ENCODE data around the gene MAB21L1.

DNA sequence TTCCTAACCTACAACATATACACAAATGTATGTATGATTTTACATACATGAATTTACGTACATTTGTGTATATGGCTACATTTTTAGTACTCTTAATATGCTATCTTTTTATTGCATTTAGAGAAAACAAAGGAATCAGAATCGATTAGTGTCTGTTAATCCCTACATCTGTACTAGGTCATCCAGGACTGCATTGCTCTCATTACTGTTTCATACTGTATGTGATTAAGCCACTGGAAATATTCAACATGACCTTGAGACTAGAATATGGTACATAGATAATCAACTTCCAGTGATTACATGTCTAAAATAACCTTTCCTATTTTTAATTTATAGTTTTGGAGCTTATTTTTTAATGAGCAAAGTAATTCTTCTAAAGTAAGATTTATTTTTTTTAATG lies 5.3 kb upstream of the MAB21L1 start:
- TF ChIP-seq, protein P1, sequence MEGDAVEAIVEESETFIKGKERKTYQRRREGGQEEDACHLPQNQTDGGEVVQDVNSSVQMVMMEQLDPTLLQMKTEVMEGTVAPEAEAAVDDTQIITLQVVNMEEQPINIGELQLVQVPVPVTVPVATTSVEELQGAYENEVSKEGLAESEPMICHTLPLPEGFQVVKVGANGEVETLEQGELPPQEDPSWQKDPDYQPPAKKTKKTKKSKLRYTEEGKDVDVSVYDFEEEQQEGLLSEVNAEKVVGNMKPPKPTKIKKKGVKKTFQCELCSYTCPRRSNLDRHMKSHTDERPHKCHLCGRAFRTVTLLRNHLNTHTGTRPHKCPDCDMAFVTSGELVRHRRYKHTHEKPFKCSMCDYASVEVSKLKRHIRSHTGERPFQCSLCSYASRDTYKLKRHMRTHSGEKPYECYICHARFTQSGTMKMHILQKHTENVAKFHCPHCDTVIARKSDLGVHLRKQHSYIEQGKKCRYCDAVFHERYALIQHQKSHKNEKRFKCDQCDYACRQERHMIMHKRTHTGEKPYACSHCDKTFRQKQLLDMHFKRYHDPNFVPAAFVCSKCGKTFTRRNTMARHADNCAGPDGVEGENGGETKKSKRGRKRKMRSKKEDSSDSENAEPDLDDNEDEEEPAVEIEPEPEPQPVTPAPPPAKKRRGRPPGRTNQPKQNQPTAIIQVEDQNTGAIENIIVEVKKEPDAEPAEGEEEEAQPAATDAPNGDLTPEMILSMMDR (IDR thresholded peaks at IDR 0.05), result no peak
- TF ChIP-seq EZH2 (IDR thresholded peaks at IDR 0.05; ENCODE audit: borderline replicate concordance, insufficient read depth, low read depth, low read length, poor library complexity, severe bottlenecking), result no peak
